Keratinocyte (primary cell): Measurements from ENCODE around the gene SORBS2. TPM values are rescaled to one million over a fixed set of nuclear protein-coding genes. Genes with fewer than 3 reads are reported as not detected.

Source experiments
- DNase-seq: peaks from one replicate; pipeline ENCODE4 v3.0.0-alpha.2; 2011; ENCODE audit warnings: low read depth, missing footprints, low spot score
- FAIRE-seq: peaks from 2 replicates; lab custom pipeline; 2011; peaks lifted over from hg19 to GRCh38; lab: Jason Lieb, UNC
- H2AFZ ChIP-seq: 2 replicates; pipeline ENCODE4 v1.6.0; 2012; ENCODE audit warnings: low read length, control low read depth, inconsistent platforms; ENCODE audit not compliant: control insufficient read depth
- H3K27ac ChIP-seq: 2 replicates; pipeline ENCODE4 v1.5.1; 2011; ENCODE audit warnings: low read length; ENCODE audit not compliant: control insufficient read depth, insufficient read depth
- H3K27me3 ChIP-seq: 3 replicates; pipeline ENCODE4 v1.6.0; 2011; ENCODE audit warnings: low read length; ENCODE audit not compliant: control insufficient read depth, insufficient read depth; ENCODE audit errors: extremely low read depth
- H3K36me3 ChIP-seq, 2 experiments: 2 replicates in 1 of 2; 3 replicates in 1 of 2; pipeline ENCODE4 v1.5.1; 2011; ENCODE audit warnings: low read length in 2 of 2, mild to moderate bottlenecking in 1 of 2; ENCODE audit not compliant: control insufficient read depth in 2 of 2, insufficient read depth in 2 of 2; ENCODE audit errors: extremely low read depth in 1 of 2
- H3K4me1 ChIP-seq: 3 replicates; pipeline ENCODE4 v1.5.1; 2011; ENCODE audit warnings: low read length; ENCODE audit not compliant: control insufficient read depth, insufficient read depth; ENCODE audit errors: extremely low read depth
- H3K4me2 ChIP-seq: 3 replicates; pipeline ENCODE4 v1.6.0; 2011; ENCODE audit warnings: low read depth, low read length; ENCODE audit not compliant: control insufficient read depth, insufficient read depth; ENCODE audit errors: extremely low read depth
- H3K4me3 ChIP-seq, 3 experiments: fragments of 200-600 bp in 1 of 3; sonication (generic) in 1 of 3; 2 replicates in 2 of 3; 3 replicates in 1 of 3; pipeline ENCODE4 v1.5.1; 2011 to 2016; ENCODE audit warnings: low read length in 3 of 3, mild to moderate bottlenecking in 3 of 3, control low read depth in 2 of 3, inconsistent platforms in 1 of 3, low read depth in 1 of 3, mixed read lengths in 1 of 3, mixed run types in 1 of 3, moderate library complexity in 1 of 3; ENCODE audit not compliant: control insufficient read depth in 2 of 3, insufficient read depth in 2 of 3; ENCODE audit errors: extremely low read depth in 1 of 3
- H3K79me2 ChIP-seq: 2 replicates; pipeline ENCODE4 v1.6.0; 2012; ENCODE audit warnings: low read length; ENCODE audit not compliant: control insufficient read depth, insufficient read depth
- H3K9ac ChIP-seq: 3 replicates; pipeline ENCODE4 v1.6.0; 2011; ENCODE audit warnings: low read length; ENCODE audit not compliant: control insufficient read depth, insufficient read depth; ENCODE audit errors: extremely low read depth
- H3K9me1 ChIP-seq: 3 replicates; pipeline ENCODE4 v1.6.0; 2011; ENCODE audit warnings: low read length; ENCODE audit not compliant: control insufficient read depth, insufficient read depth; ENCODE audit errors: extremely low read depth
- H3K9me3 ChIP-seq: 2 replicates; pipeline ENCODE4 v1.5.1; 2012; ENCODE audit warnings: low read depth, low read length; ENCODE audit not compliant: control insufficient read depth
- H4K20me1 ChIP-seq: 3 replicates; pipeline ENCODE4 v1.6.0; 2011; ENCODE audit warnings: low read length; ENCODE audit not compliant: control insufficient read depth, insufficient read depth; ENCODE audit errors: extremely low read depth
- CTCF ChIP-seq, 3 experiments: IDR thresholded peaks in 1 of 3; conservative IDR thresholded peaks in 1 of 3; optimal IDR thresholded peaks in 1 of 3; 2 replicates in 2 of 3; 3 replicates in 1 of 3; pipeline versions ENCODE3 to v1.5.1; 2011; ENCODE audit warnings: low read length in 3 of 3, mild to moderate bottlenecking in 3 of 3, moderate library complexity in 2 of 3, control low read depth in 1 of 3, inconsistent platforms in 1 of 3; ENCODE audit not compliant: insufficient read depth in 2 of 3; ENCODE audit errors: extremely low read depth in 1 of 3
- EZH2 ChIP-seq: IDR thresholded peaks from one replicate; pipeline ENCODE4 v1.6.1; 2012; ENCODE audit warnings: inconsistent platforms, mild to moderate bottlenecking, low read length, moderate library complexity
- dilution Hi-C: fragments of 300-500 bp; cut with MboI; formaldehyde crosslinking; loops from one replicate; pipeline ENCODE4 v1.7.0; 2020; ENCODE audit warnings: low sequenced_read_pairs; ENCODE audit not compliant: extremely low pct_ligation_motif_present
- polyA plus RNA-seq, 5 experiments: library from polyadenylated mRNA; depleted of rRNA in 3 of 5; stranded (reverse) in 3 of 5; stranded (forward) in 1 of 5; unstranded in 1 of 5; fragments of >200 nt; gene quantifications; 1 replicate in 1 of 5; 2 replicates in 3 of 5; 3 replicates in 1 of 5; pipeline versions ENCODE4 v1.2.1 to v1.2.3, GENCODE V29; 2011 to 2012; ENCODE audit warnings: missing spikeins in 2 of 5, low read depth in 1 of 5, low replicate concordance in 1 of 5

SORBS2 gene
- polyA plus RNA-seq, 1 donor (not counting 4 experiments of a cell fraction or from before 2014, with no cell fraction given), result 0.14 TPM

- no peak overlapping the region for H3K27ac ChIP-seq
- H3K27me3 ChIP-seq, result no peaks in the 10 kb centered on the region
- H3K9me1 ChIP-seq, result no peaks in the 10 kb centered on the region
- no peaks in the 10 kb centered on the region for H4K20me1 ChIP-seq
- no peak overlapping the region for H3K9ac ChIP-seq
- H3K4me2 ChIP-seq, result no peak overlapping the region
- FAIRE-seq (no peak), DNase-seq (no peak)
- no peak overlapping the region for H3K4me3 ChIP-seq
- H3K36me3 ChIP-seq, result no peaks in the 10 kb centered on the region
- no peak for TF ChIP-seq CTCF (optimal IDR thresholded peaks at IDR 0.05 in 1 of 3, IDR thresholded peaks at IDR 0.05 in 1 of 3, conservative IDR thresholded peaks at IDR 0.05 in 1 of 3; ENCODE audit: extremely low read depth in 1 of 3, insufficient read depth in 2 of 3, low read length in 3 of 3)
- TF ChIP-seq EZH2, result no peak
- H3K79me2 ChIP-seq, result no peaks in the 10 kb centered on the region
- no peaks in the 10 kb centered on the region for H3K4me1 ChIP-seq
- H3K9me3 ChIP-seq, result no peaks in the 10 kb centered on the region
- H2AFZ ChIP-seq, result no peak overlapping the region
- dilution Hi-C loops, result no loop called here
Measured at GRCh38 chr4:185651851-185652250, 160.1 kb downstream of the SORBS2 start.

GRCh38 chr4:185651137-185651677, 160.8 kb downstream of the SORBS2 start:
- Histone ChIP-seq H2AFZ (no peak overlapping the region), H3K9ac (no peak overlapping the region), H3K27me3 (no peaks in the 10 kb centered on the region), H3K36me3 (no peaks in the 10 kb centered on the region), H3K4me3 (no peak overlapping the region), H3K4me1 (no peaks in the 10 kb centered on the region), H3K4me2 (no peak overlapping the region), H3K9me1 (no peaks in the 10 kb centered on the region), H4K20me1 (no peaks in the 10 kb centered on the region), H3K79me2 (no peaks in the 10 kb centered on the region), H3K27ac (no peak overlapping the region), H3K9me3 (no peaks in the 10 kb centered on the region)
- DNase-seq, result no peak
- no peak for TF ChIP-seq EZH2
- no peak for TF ChIP-seq CTCF (optimal IDR thresholded peaks at IDR 0.05 in 1 of 3, IDR thresholded peaks at IDR 0.05 in 1 of 3, conservative IDR thresholded peaks at IDR 0.05 in 1 of 3; ENCODE audit: extremely low read depth in 1 of 3, insufficient read depth in 2 of 3, low read length in 3 of 3)
- dilution Hi-C loops, result no loop called here
- FAIRE-seq, result no peak
